CD4-positive, alpha-beta T cell treated with Interferon gamma for 1 hour (primary cell): ENCODE data around the gene NLGN3.
A peak's percentile ranks its signal among the peaks of the same experiment; 100 is the strongest.
"Not testable (repeated sequence)": the region's sequence is repeated elsewhere in the genome, so short reads cannot be mapped to it uniquely, and the experiment has no call there.

Experiments used
- DNase-seq: peaks from one replicate; pipeline ENCODE4 v3.0.0-alpha.2; 2020

NLGN3 gene

DNA sequence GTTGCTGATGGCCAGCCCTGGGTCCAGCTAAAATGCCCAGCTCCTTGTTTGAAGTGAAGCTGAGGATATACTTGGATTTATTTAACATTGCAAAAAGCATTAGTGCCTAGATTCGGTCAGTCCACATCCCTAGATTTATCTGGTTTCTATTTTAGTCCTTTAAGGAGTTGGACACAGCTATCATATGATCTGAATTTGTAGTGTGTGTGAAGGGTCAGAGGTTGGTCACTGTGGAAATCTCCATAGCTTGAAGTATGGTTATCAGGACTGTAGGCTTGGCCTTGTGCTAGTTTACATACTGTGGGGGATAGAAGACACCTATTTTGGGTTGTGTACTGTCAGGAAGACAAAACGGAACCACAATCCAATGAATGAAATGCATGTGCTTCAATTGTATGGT is 28.8 kb downstream of the NLGN3 start:
- no peak for DNase-seq

DNA sequence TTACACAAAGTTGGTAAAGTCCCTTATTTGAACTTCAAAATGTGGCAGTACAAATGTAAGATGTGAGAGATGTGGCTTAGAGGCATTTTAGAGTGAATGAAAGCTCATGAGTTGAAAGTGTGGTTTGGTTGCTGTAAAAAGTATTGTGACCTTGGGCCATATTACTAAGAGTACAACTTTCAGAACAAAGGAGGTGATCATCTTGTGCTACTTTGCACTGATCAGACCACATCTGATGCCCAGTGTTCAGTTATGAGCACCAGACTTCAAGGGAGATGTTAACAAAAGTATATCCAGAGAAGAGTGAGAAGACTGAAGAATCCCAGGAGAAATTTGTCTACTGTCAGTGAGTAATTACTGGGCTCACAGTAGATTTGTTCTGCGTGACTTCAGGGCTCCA is 30.2 kb downstream of the NLGN3 start:
- DNase-seq = no peak

DNA sequence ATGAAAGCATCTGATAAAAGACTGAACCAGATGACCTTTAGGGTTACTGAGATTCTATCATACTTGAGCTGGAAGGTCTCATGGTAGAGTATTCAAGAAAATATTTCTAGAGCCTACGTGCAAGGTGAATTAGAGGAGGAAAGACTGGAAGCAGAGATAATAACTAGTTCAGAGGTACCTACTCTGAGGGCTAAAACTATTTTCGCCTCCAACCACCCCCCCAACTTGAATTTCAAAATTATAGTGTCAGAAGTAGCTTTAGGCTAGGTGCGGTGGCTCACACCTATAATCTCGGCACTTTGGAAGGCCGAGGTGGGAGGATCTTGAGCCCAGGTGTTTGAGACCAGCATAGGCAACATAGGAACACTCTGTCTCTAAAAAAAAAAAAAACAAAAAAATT is 30.9 kb downstream of the NLGN3 start:
- DNase-seq = no peak

DNA sequence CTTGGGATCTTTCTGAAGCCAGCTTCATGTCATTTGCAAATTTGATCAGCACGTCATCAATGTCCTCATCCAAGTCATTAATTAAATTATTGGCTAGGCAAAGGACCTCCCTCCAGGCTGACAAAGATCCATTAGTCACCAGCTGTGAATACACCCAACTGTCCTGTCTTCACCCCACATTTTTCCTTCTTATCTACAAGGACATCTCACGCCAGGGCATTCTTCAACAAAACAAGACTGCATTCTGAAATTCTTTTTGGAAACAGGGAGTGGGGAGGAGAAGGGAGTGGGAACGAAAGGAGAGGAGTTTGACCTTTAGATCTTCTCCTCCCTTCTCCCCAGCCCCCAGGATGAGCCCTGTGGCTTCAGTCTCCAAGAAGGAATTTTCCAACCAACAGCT is 32.7 kb downstream of the NLGN3 start:
- DNase-seq = no peak

DNA sequence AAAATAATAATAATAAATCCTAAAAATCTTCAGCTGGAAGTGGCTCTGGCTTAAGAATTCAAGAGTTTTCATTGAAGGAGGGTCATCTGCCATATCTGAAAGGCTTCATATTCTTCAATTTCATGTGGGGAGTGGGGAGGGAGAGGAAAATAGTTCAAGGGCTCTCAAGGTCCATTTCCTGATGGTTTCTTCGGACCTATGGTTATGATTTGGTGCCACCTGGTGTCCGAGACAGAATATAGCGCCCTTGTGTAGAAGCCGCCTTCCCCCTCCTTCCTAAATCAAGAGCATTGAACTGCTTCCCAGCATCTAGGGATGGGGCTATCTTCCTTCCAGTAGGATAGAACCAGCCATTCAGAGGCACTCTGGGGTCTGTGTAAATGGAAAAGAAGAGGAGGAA is 34.3 kb downstream of the NLGN3 start:
- DNase-seq = peak; percentile 41

DNA sequence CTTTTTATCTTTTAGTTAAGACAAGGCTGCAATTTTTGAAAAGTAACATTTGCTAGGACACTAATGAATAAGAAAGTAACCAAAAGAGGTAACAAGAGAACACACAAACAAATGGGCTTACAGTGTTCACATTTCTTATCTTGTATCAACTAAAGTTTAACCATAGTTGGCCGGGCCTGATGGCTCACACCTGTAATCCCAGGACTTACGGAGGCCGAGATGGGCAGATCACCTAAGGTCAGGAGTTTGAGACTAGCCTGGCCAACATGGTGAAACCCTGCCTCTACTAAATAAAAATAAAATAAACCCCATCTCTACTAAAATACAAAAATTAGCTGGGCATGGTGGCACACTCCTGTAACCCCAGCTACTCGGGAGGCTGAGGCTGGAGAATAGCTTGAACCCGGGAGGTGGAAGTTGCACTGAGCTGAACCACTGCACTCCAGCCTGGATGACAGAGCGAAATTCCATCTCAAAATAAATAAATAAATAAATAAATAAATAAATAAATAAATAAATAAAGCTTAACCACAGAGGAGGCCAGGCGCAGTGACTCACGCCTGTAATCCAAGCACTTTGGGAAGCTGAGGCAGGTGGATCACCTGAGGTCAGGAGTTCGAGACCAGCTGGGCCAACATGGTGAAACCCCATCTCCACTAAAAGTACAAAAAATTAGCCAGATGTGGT is 36.1 kb downstream of the NLGN3 start:
- not testable (repeated sequence) for DNase-seq

DNA sequence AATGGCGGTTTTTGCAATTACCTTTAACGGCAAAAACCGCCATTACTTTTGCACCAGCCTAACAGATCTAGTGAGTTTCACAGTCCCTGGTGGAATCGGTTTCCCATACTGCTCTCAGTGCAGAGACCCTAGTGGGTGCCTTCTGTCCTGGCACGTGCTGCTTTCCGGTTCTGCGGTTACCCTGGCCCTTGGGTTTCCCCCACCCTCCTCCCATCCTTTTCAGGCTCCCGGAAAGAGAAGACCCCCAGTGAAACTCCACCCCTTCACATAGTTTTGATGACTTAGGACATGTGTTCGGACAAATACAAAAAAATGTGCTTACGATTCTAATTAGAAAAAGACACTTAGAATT is 36.9 kb downstream of the NLGN3 start:
- peak; percentile 48 for DNase-seq

DNA sequence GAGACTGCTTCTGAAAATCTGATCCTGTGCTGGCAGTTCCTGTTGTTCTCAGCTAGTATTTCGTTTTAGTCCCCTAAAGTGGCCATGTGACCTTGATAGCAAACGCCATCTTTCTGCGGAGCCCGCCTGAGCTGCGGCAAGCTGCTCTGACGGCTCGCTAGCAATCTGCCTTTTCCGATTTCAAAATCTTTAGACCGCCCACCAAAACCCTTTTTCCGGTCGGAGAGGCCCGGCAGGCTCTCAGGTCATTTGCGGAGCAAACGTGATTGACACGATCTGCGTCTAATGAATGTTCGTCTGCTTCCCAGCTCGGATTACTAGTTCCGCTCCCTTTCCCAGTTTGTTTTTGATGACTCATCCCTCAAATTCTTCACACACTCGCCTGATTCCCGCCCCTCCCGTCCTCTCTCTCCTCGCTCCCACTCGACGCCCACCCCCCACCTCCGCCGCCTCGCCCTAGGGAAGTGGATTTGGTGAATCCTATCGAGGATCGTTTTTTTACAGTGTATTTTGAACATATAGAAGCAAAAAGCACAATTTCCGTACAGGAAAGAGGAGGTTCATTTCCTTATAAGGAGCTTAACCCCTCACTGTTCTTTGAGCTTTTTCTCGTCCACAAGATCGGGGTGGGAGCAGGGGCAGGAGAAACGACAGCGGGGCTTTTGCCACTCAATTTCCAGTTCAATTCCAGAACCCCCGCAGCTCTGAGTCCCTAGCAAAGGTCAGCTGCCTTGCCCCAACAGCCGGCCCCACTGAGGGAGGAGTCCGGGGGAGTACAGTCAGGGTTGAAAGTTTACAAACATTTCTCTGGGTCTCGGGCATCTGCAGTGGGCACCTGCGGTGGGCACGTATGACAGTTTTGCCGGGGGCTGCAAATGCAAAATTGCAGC is 37.5 kb downstream of the NLGN3 start:
- DNase-seq = peak; percentile 86

DNA sequence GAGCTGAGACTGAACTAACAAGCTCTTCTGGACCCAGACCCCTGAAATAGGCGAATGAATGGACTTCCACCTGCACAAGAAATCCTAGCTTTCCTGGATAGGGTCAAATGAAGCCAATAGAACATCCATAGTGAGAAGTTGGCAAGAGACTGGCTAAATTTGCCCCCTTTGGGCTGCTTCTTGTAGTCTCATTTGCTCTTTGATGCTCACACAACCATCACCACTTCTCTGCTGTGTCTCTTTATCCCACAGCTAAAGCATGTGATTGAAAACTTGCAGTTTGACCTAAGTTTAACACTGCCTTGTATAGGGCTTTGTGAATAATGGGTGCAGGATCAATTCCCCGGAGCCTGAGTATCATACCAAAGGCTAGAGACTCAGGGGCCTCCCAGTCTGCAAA is 38.2 kb downstream of the NLGN3 start:
- DNase-seq = no peak

DNA sequence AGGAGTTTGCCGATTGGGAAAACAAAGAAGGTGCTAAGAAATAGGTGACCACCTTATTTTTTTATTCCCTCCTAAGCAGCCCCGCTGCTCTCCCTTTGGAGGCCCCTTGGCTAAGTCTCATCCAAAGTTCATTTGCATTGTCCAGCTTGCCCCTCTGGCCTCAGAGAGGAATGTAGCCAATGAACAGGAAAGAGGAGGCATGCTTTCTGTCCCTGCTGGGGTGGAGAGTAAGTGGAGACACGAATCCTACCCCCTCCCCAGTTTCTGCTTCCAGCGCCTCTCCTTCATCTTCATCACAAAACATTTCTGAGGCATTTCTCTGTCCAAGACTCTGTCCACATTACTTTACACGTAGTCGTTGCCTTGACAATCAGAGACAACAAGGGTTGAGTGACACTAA is 38.7 kb downstream of the NLGN3 start:
- no peak for DNase-seq

DNA sequence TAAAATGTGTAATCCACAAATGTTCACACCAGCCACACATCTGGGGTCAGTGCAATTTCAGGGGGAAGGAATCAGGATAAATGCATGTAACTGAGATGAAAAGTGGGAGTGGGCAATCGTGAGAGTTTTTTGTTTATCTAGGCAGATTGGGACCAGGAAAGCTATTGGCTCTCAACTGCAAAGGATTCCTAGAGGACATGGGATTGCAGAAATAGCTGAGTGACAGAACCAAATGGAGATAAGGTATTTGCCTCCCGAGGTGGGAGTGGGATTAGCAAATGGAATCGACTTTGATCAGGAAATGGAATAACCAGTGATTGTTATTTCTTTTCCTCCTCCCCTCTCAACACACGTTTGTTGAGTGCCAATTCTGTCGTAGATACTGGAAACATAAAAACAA is 39.5 kb downstream of the NLGN3 start:
- no peak for DNase-seq

DNA sequence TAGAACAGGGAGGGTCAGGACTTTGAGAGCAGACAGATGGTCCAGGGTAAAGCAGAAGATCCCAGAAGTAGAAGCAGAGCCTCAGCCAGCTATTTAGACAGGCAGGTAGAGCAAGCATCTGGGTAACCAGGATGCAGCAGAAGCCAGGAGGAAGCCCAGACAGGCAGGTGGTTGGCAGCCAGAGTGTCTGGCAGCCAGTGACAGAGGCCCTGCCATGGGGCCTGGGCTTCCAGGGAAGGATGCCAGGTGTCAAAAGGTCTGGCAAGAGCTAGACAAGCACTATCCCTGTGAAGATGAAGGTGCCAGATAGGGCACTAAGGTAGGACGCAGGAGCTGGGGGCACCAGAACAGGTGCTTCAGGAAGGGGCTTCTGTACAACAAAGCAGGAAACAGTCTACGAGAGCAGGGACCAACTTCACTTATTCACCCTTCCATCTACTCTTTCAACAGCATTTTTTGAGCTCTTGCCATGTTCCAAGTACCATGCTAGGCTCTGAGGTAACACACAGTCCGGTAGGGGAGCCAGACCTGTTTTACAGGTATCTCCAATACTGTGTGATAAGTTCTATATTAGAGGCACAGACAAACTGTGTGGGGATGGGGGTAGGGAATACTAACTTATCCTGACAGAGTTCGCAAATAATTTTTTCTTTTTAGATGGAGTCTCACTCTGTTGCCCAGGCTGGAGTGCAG is 40.3 kb downstream of the NLGN3 start:
- no peak for DNase-seq

DNA sequence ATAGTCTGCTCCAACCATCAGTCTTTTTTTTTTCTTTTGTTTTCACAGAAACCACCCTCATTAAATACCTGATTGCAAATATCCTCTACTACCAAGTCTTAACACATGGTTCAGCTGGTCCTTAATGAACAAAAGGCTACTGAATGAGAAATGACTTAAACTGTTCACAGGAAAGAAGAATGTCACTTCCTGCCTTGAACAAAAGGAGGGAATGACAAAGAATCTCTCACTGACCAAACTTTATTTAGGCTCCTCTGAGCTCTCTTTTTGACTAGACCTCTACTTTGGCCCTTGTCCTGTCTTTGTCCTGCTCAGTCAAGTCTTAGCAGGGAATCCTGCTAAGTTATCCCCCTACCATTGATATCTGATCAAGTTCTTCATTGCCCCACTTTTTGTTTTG is 46.6 kb downstream of the NLGN3 start:
- DNase-seq = no peak

DNA sequence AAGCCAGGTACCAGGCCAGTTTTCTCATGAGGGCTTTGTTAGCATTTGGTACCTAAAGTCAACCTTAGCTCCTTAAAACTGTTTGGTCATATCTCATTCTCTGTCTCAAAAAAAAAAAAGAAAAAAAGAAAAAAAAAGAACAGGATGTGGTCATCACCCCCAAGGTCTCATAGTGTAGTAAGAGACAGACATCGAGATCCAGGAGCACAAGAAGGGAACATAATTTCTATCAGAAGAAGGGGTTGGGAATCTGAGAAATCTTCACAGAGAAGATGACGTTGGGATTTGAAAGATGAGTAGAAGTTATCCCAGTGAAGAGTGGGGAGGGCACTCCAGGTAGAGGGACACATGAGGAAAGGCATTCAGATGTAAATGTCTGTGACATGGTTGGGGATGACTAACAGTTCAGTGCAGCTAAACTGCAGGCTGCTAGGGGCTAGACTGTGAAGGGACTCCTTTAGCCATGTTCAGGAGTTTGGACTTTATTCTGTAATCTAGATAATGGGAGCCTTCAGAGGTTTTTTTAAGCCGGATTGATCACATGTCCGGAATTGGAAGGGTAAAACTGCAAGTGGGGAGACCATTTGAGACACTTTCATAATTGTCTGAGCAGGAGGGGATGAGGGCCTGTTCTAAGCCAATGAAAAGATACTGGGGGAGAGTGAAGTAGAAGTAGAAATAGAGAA is 51.5 kb downstream of the NLGN3 start:
- no peak for DNase-seq

DNA sequence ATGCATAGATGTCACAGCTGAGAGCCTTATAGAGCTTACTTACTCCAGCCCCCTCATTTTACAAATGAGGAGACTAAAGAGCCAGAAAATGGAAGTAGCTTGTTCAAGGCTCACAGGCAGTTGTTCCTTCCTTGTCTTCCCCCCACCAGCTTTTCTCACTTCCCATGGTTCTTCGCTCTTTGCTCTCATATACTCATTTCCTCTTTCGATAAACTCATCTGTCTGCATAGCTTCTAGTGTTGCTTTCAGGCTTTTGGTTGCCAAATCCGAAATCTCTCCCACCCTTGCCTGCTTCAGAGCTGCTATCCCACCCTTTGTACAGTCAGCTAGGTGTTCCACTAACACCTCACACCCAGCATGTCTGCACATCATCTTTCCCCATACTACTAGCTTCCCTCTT is 53.4 kb downstream of the NLGN3 start:
- DNase-seq = peak; percentile 6

DNA sequence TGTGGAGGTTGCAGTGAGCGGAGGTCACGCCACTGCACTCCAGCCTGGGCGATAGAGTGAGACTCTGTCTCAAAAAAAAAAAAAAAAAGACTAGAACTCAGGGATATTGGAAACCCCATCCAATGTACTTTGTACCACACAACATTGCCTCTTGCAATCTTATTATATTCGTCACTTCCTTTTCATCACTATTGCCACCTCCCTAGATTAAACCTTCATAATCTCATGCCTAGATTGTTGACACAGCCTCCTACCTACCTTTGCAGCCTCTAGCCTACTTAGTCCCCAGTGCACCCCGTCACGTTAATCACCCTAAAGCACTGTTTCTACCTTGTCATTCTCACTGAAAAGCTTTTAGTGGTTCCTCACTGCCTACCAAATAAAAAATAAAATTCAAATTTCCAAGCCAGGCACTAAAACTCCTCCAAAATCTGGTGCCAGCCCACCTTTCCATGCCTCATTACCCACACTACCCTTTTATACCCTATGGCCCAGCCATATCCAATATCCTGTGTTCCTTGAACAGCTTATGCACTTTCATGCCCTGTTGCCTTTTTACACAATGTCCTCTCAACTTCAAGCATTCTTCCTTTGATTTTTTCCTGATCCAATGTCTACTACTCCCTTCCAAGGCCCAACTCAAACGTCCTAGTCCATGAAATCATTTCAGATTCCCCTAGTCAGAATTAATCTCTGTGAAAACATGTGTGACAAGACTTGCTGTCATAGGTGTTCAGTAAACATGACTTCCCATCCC is 54.8 kb downstream of the NLGN3 start:
- DNase-seq = no peak

DNA sequence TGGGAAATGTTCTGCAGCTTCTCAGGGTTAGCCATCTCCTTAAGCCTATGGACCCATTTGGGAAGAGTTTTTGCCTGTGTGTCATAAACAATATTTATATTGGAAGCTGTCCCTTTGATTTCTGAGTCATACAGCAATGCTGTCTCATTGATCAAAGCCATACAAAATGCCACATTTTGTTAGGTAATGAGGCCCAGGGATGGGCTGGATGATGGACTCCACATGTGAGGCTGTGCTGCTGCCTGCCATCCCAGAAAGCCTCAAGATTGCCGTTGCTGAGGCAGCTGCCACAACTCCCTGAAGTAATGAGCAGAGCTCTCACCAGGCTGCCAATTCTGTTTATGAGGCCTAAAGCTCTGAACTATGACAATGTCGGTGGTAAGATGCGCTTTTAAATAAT is 66.2 kb downstream of the NLGN3 start:
- no peak for DNase-seq

DNA sequence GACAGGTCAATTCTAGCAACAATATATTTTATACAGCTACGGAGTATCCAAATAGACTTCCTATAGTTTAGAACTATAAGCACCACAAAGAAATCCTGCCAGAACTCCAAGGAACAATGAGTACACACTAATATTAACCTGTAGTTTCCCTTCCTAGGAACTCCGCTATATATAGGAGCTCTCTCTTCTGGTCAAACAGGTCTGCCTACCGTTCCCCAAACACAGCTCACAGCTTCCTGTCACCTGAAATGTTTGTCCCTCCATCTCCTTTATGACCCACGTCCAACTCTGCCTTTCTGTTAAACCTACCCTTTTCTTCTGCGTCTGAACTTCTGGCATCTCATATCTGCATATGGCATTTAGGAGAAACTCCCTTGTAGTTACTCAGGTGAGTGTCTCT is 67.9 kb downstream of the NLGN3 start:
- DNase-seq = no peak

DNA sequence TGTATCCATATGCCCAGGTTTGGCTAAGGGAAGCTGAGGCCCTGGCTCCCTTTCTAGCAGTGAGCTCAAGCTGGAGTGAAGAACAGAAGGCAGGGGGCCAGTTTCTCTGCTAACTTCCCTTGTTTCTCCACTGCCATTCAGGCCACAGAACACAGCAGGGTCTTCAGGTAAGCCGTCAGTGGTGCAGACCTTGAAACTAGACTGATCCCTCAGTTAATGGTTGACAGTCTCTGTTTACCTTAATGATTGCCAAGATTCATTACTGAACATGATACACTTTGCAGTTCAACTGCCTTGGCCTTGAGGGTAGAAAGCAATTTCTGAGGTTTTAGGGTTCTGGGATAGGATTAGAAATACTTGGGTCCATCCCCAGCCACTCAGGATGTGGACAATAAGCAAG is 69.5 kb downstream of the NLGN3 start:
- DNase-seq = no peak

DNA sequence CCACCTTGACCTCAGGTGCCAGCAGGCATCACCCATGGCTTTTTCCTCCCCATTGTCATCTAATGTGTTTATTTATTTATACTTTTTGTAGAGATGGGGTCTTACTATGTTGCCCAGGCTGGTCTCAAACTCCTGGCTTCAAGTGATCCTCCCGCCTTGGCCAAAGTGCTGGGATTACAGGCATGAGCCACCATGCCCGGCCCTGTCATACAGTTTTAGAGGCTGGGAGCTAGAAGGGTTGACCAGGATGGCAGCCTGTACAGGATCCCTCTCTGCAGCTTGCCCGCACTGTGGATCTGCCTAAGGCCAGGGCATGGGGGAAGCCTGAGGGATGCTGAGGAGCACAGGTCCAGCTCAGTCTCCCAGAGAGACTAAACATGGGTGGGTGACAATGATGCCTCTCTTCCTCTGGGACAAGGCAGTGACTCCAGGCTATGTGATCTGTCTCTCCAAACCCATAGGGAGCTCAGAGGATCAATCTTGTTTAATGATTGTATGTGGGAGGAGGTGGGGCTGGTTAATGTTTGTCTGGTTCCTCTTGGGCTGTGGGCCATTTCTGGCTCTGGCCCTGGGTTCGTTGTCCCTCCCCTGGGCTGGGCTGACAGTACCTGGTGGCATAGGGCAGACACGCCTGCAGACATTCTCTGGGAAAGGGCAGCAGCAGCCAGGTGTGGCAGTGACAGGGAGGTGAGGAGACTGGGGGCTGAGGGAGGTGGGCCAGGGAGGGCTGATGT is 70.1 kb downstream of the NLGN3 start:
- no peak for DNase-seq

DNA sequence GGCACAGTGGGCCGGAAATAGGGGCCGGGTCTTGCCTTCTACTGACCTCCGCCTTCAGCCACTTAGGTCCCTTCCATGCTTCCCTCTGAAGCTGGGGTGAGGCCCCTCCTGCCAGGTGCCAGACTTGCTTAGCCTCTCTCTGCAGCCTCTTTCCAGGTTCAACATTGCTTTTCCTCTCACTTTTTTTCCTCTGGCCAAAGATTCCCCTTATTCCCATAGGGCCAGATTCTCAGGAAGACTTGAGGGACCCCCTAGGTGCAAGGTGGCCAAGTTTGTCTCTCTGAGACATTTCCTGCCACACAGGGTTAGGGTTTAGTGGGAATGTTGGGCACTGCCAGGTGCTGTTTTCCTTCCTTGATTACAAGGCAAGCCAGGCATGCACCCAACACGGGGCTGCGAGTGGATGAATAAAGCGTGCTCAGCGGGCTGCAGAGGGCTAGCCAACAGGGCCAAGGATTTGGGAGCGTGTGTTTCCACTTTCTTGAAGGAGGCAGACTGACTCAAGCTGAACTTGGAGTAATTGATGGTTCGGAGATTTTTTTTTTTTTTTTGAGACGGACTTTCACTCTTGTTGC is 70.8 kb downstream of the NLGN3 start:
- no peak for DNase-seq

DNA sequence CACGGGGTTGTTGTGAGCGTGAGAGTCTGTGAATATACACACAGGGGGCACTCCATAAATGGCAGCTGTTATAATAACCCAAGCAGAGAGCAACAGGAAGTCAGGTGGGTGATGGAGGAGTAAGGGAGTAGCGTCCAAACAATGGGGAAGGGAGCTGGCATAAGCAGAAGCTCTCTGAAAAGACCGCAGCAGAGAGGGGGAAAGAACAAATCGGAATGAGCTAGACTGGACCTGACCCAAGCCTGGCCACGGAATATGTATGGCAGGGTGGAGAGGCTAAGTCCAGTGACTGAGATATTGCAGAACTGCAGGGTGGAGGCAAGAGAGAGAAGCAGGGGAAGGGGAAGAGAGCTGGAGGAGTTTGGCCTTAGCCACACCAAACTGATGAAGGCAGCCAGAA is 71.8 kb downstream of the NLGN3 start:
- no peak for DNase-seq
